HUES48 (cell line): ENCODE data around the gene DSN1.

Experiments
- H3K27ac ChIP-seq: one replicate; pipeline ENCODE4 v1.7.0; 2013; ENCODE audit warnings: low read depth, low read length, inconsistent platforms
- H3K27me3 ChIP-seq: 2 replicates; pipeline ENCODE4 v1.6.1; 2013; ENCODE audit warnings: mild to moderate bottlenecking, low read length; ENCODE audit not compliant: control insufficient read depth, insufficient read depth
- H3K36me3 ChIP-seq: 2 replicates; pipeline ENCODE4 v1.6.1; 2013; ENCODE audit warnings: low read length; ENCODE audit not compliant: control insufficient read depth, insufficient read depth
- H3K4me1 ChIP-seq: 2 replicates; pipeline ENCODE4 v1.6.1; 2013; ENCODE audit warnings: mild to moderate bottlenecking, low read length; ENCODE audit not compliant: control insufficient read depth, insufficient read depth
- H3K4me3 ChIP-seq: 2 replicates; pipeline ENCODE4 v1.5.1; 2013; ENCODE audit warnings: mild to moderate bottlenecking, low read depth, low read length
- H3K9ac ChIP-seq: 2 replicates; pipeline ENCODE4 v1.6.1; 2013; ENCODE audit warnings: mild to moderate bottlenecking, low read depth, low read length, moderate library complexity
- H3K9me3 ChIP-seq: 2 replicates; pipeline ENCODE4 v1.6.1; 2013; ENCODE audit warnings: low read length; ENCODE audit not compliant: control insufficient read depth, insufficient read depth

The DSN1 gene

DNA sequence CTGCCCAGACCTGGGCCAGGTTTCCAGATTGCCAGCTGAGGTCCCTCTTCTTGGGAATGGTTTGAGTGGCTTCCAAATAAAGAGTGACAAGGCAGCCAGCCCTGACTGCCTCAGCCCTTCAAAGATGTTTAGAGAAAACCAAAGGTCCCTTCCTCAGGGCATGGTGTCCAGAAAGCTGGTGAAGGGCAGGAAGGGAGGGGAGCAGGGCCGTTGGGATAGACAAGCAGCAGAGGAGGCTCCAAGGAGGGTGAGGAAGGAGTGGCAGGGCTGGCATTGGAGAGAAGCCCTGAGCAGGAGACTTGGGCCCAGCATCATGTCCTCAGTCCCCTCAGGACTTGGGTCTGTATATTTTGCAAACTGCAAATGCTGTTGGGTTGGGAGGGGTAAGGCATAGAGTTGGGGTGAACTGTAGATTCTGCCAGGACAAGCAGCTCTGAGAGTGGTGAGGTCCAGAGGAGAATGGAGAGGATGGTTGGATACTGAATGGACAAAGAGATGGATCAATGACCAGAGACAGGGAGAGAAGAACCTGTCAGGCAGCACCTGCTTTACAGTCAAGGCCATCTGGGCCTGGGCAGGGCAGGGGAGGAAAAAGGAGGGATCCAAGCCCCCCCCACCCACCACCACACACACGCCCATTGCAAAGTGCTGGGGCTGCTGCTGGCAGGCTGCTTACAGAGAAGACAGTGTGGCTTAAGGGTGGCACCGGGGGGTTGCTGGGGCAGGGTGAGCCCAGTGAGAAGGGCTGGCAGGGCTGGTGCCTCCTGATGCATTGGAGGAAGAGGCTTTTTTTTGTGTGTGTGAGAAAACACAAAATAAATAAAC, 5.5 kb upstream of the DSN1 start:
- Histone ChIP-seq H3K27ac (no peak overlapping the region), H3K36me3 (peaks cover 4% of the 10 kb centered on the region; the same call in 1 of the 2 replicates), H3K4me3 (no peak overlapping the region), H3K9me3 (no peaks in the 10 kb centered on the region), H3K27me3 (no peaks in the 10 kb centered on the region), H3K4me1 (no peaks in the 10 kb centered on the region), H3K9ac (no peak overlapping the region)

DNA sequence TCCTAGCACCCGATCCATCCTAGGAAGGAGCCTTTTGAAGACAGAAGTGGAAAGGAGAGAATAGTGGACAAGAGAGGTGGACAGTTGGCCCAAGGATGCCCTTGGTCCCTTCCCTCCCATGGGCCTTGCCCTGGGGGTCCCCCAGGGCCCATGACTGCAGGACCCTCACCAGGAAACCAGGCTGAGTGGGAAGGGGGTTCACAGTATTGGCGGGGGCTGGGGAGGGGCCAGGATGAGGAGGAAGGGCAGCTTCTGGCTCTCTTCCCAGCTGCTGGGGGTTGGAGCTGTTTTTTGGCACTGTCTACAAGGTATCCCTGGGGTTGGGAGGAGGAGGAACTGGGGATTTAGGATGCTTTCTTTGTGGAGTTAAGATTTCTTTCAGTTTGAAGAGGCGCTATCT, 4.0 kb upstream of the DSN1 start:
- no peaks in the 10 kb centered on the region for H3K36me3 ChIP-seq
- no peak overlapping the region for H3K27ac ChIP-seq
- H3K4me1 ChIP-seq = peaks cover 4% of the 10 kb centered on the region; the same call in 1 of the 2 replicates
- no peaks in the 10 kb centered on the region for H3K27me3 ChIP-seq
- no peak overlapping the region for H3K9ac ChIP-seq
- H3K4me3 ChIP-seq = no peak overlapping the region
- no peaks in the 10 kb centered on the region for H3K9me3 ChIP-seq

DNA sequence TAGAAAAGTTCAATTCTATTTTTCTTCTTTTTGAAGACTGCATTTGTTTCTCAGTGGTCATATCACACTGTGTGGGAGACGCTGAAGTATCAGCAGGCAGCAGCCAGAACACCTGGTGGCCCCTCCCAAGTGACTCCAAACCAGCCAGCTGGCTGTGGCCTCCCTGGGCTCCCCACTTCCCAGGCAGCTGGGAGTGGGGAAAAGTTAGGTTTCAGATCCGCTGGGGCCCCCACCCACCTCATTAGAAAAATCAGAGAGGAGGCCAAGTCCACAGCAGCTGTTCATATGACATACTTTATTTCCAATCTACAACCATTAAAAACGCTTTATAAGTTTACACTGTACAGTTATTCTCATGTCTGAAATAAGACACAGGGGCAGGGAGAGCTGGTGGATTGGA, 3.6 kb upstream of the DSN1 start:
- Histone ChIP-seq H3K27ac (no peak overlapping the region), H3K4me1 (peaks cover 6% of the 10 kb centered on the region; the same call in 1 of the 2 replicates), H3K4me3 (no peak overlapping the region), H3K9me3 (no peaks in the 10 kb centered on the region), H3K27me3 (no peaks in the 10 kb centered on the region), H3K36me3 (no peaks in the 10 kb centered on the region), H3K9ac (no peak overlapping the region)

DNA sequence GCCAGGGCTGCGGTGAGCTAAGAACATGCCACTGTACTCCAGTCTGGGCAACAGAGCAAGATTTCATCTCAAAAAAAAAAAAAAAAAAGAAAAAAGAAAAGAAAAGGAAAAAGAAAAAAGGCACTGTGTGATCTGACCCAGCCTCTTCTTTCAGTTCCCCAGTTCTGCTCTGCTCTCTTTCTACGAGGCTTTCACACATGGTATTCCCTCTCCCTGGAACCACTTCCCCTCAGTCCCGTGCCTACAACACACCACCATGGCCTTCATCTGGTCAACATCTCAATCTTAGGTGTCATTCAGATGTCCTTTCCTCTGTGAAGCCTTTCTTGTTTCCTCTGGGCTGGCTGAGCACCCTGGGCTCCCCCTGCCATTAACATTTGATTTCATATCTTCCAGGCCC, 2.3 kb upstream of the DSN1 start:
- Histone ChIP-seq H3K27ac (no peak overlapping the region), H3K36me3 (peaks cover 8% of the 10 kb centered on the region), H3K9me3 (no peaks in the 10 kb centered on the region), H3K27me3 (no peaks in the 10 kb centered on the region), H3K9ac (no peak overlapping the region), H3K4me3 (no peak overlapping the region), H3K4me1 (peaks cover 6% of the 10 kb centered on the region; the same call in 1 of the 2 replicates)

DNA sequence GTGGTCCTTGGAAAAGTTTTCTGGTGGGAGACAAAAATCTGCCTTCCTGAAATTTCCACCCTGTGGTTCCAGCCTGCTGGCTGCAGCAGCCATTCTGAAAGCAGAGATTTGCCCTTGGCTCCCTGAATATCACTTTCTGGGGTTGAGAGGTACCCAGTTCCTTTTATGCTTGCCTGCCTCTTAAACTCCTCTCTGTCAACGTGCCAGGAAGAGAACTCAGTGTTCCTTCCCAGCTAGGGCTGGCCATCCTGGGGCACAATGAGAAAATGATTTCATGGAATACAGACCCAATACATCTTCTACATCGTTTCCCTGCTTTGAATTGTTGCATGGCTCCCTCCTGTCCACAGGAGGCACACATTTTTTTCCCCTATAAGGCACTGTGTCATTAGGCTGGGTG, 1.6 kb upstream of the DSN1 start:
- peaks cover 15% of the 10 kb centered on the region for H3K36me3 ChIP-seq
- H3K4me1 ChIP-seq = peaks cover 6% of the 10 kb centered on the region; the same call in 1 of the 2 replicates
- no peak overlapping the region for H3K27ac ChIP-seq
- no peak overlapping the region for H3K9ac ChIP-seq
- no peaks in the 10 kb centered on the region for H3K9me3 ChIP-seq
- H3K4me3 ChIP-seq = no peak overlapping the region
- H3K27me3 ChIP-seq = no peaks in the 10 kb centered on the region

DNA sequence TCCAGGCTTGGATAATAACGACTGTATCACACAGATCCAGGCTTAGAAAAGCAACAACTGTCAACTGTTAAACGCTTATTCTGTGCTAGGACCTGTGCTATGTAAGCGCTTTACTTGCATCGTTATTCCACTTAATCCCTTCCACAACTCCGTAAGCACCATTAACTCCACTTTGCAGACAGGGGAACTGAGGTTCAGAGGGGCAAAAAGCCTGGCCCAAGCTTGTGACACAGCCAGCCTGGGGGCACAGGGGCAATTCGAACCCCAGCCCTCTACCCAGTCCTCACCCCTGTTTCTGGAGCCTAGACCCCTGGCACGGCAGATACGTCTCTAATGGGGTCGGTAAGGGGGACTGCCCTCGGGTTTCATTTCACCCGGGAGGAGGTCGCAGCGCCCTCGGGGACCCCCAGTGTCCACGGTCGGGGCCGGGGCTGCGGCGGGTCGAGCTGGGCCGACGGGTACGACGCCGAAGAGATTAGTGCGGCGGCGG, 411 bp downstream of the DSN1 start:
- Histone ChIP-seq H3K27ac (peak overlapping the region; percentile 92), H3K4me1 (peaks cover 6% of the 10 kb centered on the region; the same call in 1 of the 2 replicates), H3K27me3 (no peaks in the 10 kb centered on the region), H3K9me3 (no peaks in the 10 kb centered on the region), H3K36me3 (peaks cover 31% of the 10 kb centered on the region), H3K4me3 (peak overlapping the region; percentile 90), H3K9ac (peak overlapping the region; percentile 79)

DNA sequence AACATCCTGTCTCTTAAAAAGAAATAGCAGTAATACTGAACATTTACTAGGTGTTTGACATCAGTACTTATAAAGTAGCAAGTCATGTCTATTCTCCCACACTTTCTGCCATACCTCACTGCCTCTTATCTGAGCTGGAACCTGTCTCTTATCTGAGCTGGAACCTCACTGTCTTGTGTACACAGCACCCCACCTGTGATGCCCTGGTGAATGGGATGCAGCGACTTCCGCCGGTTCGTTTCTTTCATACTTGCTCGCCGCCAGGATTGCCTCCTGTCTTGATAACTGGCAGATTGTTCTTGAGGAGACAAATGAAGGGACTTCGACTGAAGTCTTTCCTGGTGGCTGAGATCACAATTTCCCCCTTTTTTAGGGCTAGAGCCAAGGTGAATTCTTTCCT, 2.9 kb downstream of the DSN1 start:
- no peak overlapping the region for H3K9ac ChIP-seq
- H3K9me3 ChIP-seq = no peaks in the 10 kb centered on the region
- no peak overlapping the region for H3K27ac ChIP-seq
- no peak overlapping the region for H3K4me3 ChIP-seq
- no peaks in the 10 kb centered on the region for H3K27me3 ChIP-seq
- peaks cover 6% of the 10 kb centered on the region; the same call in 1 of the 2 replicates for H3K4me1 ChIP-seq
- H3K36me3 ChIP-seq = peaks cover 50% of the 10 kb centered on the region

DNA sequence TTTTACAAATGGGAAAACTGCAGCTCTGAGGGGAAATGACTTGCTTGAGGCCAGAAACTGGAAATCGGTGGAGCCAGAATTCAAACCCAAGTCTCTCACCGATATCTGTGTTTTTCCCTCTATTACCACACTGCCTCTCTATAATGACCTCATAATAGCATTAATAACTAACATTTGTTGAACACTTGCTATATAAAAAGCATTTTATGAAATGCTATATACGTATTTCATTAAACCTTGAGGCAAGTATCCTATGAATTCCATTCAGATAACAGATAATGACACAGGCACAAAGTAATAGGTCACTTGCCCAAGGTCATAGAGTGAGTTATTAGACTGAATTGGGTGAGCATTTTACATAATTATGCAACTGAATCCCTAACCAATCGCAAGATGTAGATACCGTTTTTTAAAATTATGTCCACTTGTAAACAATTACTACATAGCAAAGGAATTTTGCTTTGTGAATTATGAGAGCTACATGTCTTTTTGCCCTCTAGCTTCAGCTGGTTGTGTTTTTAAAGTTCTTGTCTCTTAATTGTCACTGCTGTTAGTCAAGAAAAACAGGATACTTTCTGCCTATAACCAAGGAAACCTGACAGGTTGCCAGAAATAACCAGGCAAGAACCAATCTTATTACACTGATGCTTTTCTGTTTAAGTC, 4.7 kb downstream of the DSN1 start:
- Histone ChIP-seq H3K27me3 (no peaks in the 10 kb centered on the region), H3K27ac (no peak overlapping the region), H3K4me3 (no peak overlapping the region), H3K9ac (no peak overlapping the region), H3K4me1 (peaks cover 6% of the 10 kb centered on the region; the same call in 1 of the 2 replicates), H3K36me3 (peaks cover 58% of the 10 kb centered on the region), H3K9me3 (no peaks in the 10 kb centered on the region)

DNA sequence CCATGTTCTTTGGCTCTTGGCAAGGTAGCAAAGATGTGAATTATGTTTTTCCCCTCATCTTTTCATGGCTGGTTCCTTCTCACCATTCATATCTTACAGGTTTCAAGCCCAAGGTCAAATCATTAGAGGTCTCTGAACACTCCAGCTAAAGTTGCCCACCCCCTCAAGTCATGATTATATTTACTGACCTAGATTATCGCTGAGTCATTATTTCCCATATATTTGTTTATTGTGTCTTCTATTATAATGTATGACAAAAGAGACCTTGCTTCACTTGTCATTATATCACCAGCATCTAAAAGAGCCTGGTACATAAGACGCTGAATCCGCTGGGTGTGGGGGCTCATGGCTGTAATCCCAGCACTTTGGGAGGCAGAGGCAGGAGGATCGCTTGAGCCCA, 12.4 kb downstream of the DSN1 start:
- peaks cover 64% of the 10 kb centered on the region for H3K36me3 ChIP-seq
- no peak overlapping the region for H3K9ac ChIP-seq
- no peaks in the 10 kb centered on the region for H3K9me3 ChIP-seq
- H3K27ac ChIP-seq = no peak overlapping the region
- no peaks in the 10 kb centered on the region for H3K4me1 ChIP-seq
- no peaks in the 10 kb centered on the region for H3K27me3 ChIP-seq
- no peak overlapping the region for H3K4me3 ChIP-seq

DNA sequence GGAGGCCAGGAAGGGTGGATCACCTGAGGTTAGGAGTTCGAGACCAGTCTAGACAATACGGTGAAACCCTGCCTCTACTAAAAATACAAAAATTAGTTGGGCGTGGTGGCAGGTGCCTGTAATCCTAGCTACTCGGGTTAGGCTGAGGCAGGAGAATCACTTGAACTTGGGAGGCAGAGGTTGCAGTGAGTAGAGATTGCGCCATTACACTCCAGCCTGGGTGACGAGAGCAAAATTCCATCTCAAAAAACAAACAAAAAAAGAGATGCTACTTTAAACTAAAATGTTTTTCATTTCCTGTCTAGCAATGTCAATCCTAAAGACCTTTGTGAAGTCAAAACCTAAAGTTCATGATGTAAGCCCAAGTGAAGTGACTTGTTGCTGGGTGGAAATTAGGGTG, 12.9 kb downstream of the DSN1 start:
- H3K9ac ChIP-seq = no peak overlapping the region
- no peak overlapping the region for H3K4me3 ChIP-seq
- no peaks in the 10 kb centered on the region for H3K9me3 ChIP-seq
- H3K4me1 ChIP-seq = no peaks in the 10 kb centered on the region
- H3K27ac ChIP-seq = no peak overlapping the region
- H3K27me3 ChIP-seq = no peaks in the 10 kb centered on the region
- peaks cover 65% of the 10 kb centered on the region for H3K36me3 ChIP-seq

DNA sequence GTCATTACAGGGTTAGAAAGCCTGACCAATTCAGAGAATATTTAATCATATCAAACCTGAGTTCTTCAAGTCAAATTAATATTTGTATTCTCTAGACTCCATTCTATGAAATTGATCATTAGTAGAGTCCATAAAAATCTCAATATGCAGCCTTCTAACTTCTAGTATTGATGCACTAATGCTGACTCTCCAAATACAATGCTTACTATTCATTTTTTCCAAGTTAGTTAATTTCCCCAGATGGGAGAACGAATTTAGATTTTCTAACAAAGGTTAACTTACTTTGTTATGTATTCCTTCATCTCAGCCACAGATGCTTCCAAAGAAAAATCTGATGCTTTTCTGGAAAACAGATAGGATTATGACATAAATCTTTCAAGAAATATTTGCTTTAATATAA, 15.3 kb downstream of the DSN1 start:
- H3K36me3 ChIP-seq = peaks cover 77% of the 10 kb centered on the region
- no peak overlapping the region for H3K4me3 ChIP-seq
- no peak overlapping the region for H3K9ac ChIP-seq
- no peak overlapping the region for H3K27ac ChIP-seq
- no peaks in the 10 kb centered on the region for H3K9me3 ChIP-seq
- H3K4me1 ChIP-seq = no peaks in the 10 kb centered on the region
- no peaks in the 10 kb centered on the region for H3K27me3 ChIP-seq
